CD1c-positive myeloid dendritic cell (primary cell): ENCODE results near the gene ANKLE2.
"Not testable (repeated sequence)": the region's sequence is repeated elsewhere in the genome, so short reads cannot be mapped to it uniquely, and the experiment has no call there.

ENCODE experiments used
- DNase-seq: peaks from one replicate; pipeline ENCODE4 v3.0.0-alpha.2; 2016; ENCODE audit errors: extremely low spot score

Gene ANKLE2

GRCh38 chr12:132776816-132777568, 15.4 kb upstream of the ANKLE2 start:
- no peak for DNase-seq

- DNase-seq = not testable (repeated sequence)
These were observed 14.6 kb upstream of the ANKLE2 start for GRCh38 chr12:132776230-132776625.

GRCh38 chr12:132775502-132776229, 14.0 kb upstream of the ANKLE2 start:
- no peak for DNase-seq

- no peak for DNase-seq
These were observed 13.1 kb upstream of the ANKLE2 start for GRCh38 chr12:132774646-132775275.

GRCh38 chr12:132774159-132774558, 12.5 kb upstream of the ANKLE2 start:
- no peak for DNase-seq

- no peak for DNase-seq
These were observed 11.7 kb upstream of the ANKLE2 start for GRCh38 chr12:132773077-132773955.

- DNase-seq = peak; percentile 75
These were observed 11.0 kb upstream of the ANKLE2 start for GRCh38 chr12:132772606-132773005.

- DNase-seq = no peak
These were observed 9.7 kb upstream of the ANKLE2 start for GRCh38 chr12:132771126-132771838.

GRCh38 chr12:132766380-132767085, 4.9 kb upstream of the ANKLE2 start:
- DNase-seq = peak; percentile 67

GRCh38 chr12:132765361-132765760, 3.7 kb upstream of the ANKLE2 start:
- no peak for DNase-seq

- no peak for DNase-seq
These were observed 2.6 kb upstream of the ANKLE2 start for GRCh38 chr12:132764231-132764630.

GRCh38 chr12:132761921-132762583, 420 bp upstream of the ANKLE2 start:
- DNase-seq = peak; percentile 96

- no peak for DNase-seq
These were observed 2.3 kb downstream of the ANKLE2 start for GRCh38 chr12:132759359-132759758.

- DNase-seq = not testable (repeated sequence)
These were observed 2.8 kb downstream of the ANKLE2 start for GRCh38 chr12:132758825-132759224.

GRCh38 chr12:132754160-132754932, 7.3 kb downstream of the ANKLE2 start:
- DNase-seq = no peak

- not testable (repeated sequence) for DNase-seq
These were observed 8.0 kb downstream of the ANKLE2 start for GRCh38 chr12:132753670-132754069.

GRCh38 chr12:132748319-132748718, 13.3 kb downstream of the ANKLE2 start:
- DNase-seq = no peak

- no peak for DNase-seq
These were observed 13.7 kb downstream of the ANKLE2 start for GRCh38 chr12:132747896-132748295.

- DNase-seq = no peak
These were observed 14.2 kb downstream of the ANKLE2 start for GRCh38 chr12:132747395-132747794.
